Stimulated activated CD4-positive, alpha-beta T cell treated with anti-CD3 and anti-CD28 coated beads, Interleukin-1b, Interleukin-23, amount 100 ng/mL, for 48 hours (primary cell): ENCODE measurements around the gene PLA2G4B.
A peak's percentile ranks its signal among the peaks of the same experiment; 100 is the strongest.

Source experiments
- DNase-seq: peaks from one replicate; pipeline ENCODE4 v3.0.0-alpha.2; 2020

PLA2G4B gene

GRCh38 chr15:41891226-41891625 is 52.6 kb downstream of the PLA2G4B start:
- DNase-seq = no peak

- no peak for DNase-seq
These were observed 53.3 kb downstream of the PLA2G4B start for GRCh38 chr15:41891946-41892345.

GRCh38 chr15:41892621-41893421 is 54.2 kb downstream of the PLA2G4B start:
- DNase-seq = no peak

GRCh38 chr15:41893422-41894250 is 55.0 kb downstream of the PLA2G4B start, which contains the start of gene SPTBN5:
TSS of gene SPTBN5 (minus strand) at chr15:41894053. CDS start at chr15:41893497, 556 bp downstream.
- DNase-seq = no peak

- DNase-seq = no peak
These were observed 55.7 kb downstream of the PLA2G4B start for GRCh38 chr15:41894251-41894790.

- peak; percentile 75 for DNase-seq
These were observed 56.3 kb downstream of the PLA2G4B start for GRCh38 chr15:41894791-41895463.

GRCh38 chr15:41895491-41895890 is 56.8 kb downstream of the PLA2G4B start:
- no peak for DNase-seq

GRCh38 chr15:41895957-41896356 is 57.3 kb downstream of the PLA2G4B start:
- DNase-seq = no peak

GRCh38 chr15:41896566-41896965 is 57.9 kb downstream of the PLA2G4B start:
- DNase-seq = no peak

GRCh38 chr15:41897363-41897799 is 58.7 kb downstream of the PLA2G4B start:
- DNase-seq = no peak
